ENCODE results near the gene TP73. TPM values are rescaled to one million over a fixed set of nuclear protein-coding genes. Genes with fewer than 3 reads are reported as not detected.
A peak's percentile ranks its signal among the peaks of the same experiment; 100 is the strongest.

The TP73 gene
- total RNA-seq, 1 donor from 2014 or later = 0.05 TPM

DNA sequence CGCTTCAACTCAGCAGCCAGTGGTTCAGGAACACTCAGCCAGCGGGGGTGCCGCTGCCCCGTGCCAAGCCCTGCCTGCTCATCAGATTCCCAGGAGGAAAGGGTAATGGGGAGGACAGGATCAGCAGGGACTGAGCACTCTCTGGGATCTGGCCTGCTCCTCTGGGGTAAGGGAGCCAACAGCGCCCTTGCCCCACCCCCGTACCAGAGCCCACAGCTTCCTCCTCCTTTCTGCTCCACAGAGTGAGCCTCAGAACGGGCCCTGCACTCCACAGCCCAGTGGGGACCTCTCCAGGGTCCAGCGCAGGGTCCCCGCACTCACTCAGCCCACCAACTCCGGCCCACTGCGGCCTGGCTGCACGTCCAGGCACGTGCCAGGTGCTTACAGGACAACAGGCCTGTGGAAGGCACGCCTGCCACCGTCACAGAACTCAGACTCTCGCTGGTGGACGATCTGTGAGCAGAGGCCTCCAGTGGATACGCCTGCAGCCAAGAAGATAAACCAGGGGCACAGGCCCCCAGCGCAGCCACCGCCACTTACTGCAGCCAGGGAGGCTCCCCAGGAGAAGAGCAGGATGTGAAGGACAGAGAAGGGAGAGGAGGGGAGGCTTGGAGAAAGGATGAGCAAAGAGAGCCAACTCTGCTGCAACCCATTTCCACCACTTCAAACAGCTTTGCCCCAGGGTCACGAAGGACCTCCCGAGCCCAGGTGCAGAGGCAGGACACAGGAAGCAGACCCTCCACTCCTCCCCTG is 43.1 kb upstream of the TP73 start:
- Mint-ChIP-seq H3K4me3 (ENCODE audit: unreplicated experiment) (no peak overlapping the region), H3K27ac (ENCODE audit: unreplicated experiment) (no peak overlapping the region), H3K9me3 (ENCODE audit: low read depth) (no peaks in the 10 kb centered on the region), H3K36me3 (ENCODE audit: low read depth) (no peaks in the 10 kb centered on the region), H3K27me3 (ENCODE audit: low read depth) (peaks cover 2% of the 10 kb centered on the region), H3K4me1 (ENCODE audit: low read depth) (peaks cover 26% of the 10 kb centered on the region)
- no peak for DNase-seq (ENCODE audit: low spot score)
- TF ChIP-seq, protein P1, sequence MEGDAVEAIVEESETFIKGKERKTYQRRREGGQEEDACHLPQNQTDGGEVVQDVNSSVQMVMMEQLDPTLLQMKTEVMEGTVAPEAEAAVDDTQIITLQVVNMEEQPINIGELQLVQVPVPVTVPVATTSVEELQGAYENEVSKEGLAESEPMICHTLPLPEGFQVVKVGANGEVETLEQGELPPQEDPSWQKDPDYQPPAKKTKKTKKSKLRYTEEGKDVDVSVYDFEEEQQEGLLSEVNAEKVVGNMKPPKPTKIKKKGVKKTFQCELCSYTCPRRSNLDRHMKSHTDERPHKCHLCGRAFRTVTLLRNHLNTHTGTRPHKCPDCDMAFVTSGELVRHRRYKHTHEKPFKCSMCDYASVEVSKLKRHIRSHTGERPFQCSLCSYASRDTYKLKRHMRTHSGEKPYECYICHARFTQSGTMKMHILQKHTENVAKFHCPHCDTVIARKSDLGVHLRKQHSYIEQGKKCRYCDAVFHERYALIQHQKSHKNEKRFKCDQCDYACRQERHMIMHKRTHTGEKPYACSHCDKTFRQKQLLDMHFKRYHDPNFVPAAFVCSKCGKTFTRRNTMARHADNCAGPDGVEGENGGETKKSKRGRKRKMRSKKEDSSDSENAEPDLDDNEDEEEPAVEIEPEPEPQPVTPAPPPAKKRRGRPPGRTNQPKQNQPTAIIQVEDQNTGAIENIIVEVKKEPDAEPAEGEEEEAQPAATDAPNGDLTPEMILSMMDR (IDR thresholded peaks at IDR 0.05) = no peak

DNA sequence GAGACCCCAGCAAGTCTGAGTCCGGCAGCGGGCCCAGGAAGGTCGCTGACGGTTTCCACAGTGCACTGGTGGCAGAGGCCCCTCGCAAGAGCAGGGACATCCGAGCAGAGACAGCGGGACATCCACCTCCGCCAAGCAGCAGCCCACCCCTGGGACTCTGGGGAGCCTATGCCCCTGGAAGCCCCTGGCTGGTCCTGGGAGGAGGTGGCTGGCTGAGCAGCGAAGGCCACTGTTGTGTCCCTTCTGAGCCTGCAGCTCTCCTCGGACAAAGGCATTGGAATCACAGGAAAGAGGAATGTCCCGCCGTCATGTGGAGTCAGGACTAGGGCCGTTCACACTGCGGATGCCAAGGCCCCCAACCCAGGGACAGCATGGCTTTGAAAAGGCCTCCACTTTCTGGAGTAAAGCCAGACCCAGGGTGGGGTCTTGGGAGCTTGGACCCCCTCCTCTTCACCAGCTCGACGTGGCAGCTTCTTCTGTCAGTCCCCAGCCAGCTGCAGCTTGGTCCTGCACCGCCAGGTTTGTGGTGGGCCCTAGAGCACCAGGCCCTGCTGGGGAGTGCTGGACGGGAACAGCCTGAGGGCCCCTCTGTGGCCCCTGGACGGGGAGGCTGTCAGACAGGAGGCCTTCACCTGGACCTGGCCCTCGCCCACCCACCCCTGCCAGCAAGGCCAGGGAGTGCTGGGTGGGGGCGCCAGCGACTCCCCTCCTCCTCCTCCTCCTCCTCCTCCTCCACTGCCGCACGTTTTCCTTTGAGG is 42.4 kb upstream of the TP73 start:
- Mint-ChIP-seq H3K27ac (ENCODE audit: unreplicated experiment) (no peak overlapping the region), H3K27me3 (ENCODE audit: low read depth) (peaks cover 2% of the 10 kb centered on the region), H3K36me3 (ENCODE audit: low read depth) (no peaks in the 10 kb centered on the region), H3K4me3 (ENCODE audit: unreplicated experiment) (peak overlapping the region; percentile 67), H3K9me3 (ENCODE audit: low read depth) (no peaks in the 10 kb centered on the region), H3K4me1 (ENCODE audit: low read depth) (peaks cover 26% of the 10 kb centered on the region)
- TF ChIP-seq, protein P1 (IDR thresholded peaks at IDR 0.05) = no peak
- DNase-seq (ENCODE audit: low spot score) = no peak

DNA sequence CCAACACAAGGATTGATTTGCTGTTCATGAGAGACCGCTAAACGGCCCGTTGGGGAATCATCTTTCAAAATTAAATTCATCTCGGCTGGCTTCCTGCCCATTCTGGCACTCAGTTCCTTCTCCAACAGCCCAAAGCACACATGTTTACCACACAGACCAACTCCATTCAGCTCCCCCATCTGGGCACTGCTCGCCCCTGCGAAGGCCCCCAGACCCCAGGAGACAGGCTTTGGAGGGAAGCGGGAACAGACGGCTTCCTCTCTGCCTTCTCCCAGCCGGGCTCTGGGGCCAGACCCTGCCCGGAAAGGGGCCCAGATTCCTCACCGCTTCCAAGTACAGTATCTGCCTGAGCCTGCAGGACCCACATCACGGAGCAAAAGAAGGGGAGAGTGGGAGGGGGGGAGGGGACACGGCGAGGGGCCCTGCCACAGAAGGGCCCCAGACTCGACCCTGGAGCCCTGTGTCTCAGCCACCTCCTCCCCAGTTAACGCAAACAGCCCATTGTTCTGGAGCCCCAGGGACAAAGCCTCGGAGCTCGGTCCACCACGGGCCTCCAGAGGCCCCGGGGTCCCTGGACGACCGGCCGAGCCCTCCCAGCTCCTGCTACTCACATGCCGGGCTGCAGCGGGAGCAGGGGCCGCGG is 41.7 kb upstream of the TP73 start:
- H3K4me3 Mint-ChIP-seq (ENCODE audit: unreplicated experiment) = peak overlapping the region; percentile 67
- H3K36me3 Mint-ChIP-seq (ENCODE audit: low read depth) = no peaks in the 10 kb centered on the region
- TF ChIP-seq, protein P1 (IDR thresholded peaks at IDR 0.05) = no peak
- DNase-seq (ENCODE audit: low spot score) = no peak
- H3K27ac Mint-ChIP-seq (ENCODE audit: unreplicated experiment) = no peak overlapping the region
- no peaks in the 10 kb centered on the region for H3K9me3 Mint-ChIP-seq (ENCODE audit: low read depth)
- peaks cover 28% of the 10 kb centered on the region for H3K4me1 Mint-ChIP-seq (ENCODE audit: low read depth)
- H3K27me3 Mint-ChIP-seq (ENCODE audit: low read depth) = peaks cover 2% of the 10 kb centered on the region

DNA sequence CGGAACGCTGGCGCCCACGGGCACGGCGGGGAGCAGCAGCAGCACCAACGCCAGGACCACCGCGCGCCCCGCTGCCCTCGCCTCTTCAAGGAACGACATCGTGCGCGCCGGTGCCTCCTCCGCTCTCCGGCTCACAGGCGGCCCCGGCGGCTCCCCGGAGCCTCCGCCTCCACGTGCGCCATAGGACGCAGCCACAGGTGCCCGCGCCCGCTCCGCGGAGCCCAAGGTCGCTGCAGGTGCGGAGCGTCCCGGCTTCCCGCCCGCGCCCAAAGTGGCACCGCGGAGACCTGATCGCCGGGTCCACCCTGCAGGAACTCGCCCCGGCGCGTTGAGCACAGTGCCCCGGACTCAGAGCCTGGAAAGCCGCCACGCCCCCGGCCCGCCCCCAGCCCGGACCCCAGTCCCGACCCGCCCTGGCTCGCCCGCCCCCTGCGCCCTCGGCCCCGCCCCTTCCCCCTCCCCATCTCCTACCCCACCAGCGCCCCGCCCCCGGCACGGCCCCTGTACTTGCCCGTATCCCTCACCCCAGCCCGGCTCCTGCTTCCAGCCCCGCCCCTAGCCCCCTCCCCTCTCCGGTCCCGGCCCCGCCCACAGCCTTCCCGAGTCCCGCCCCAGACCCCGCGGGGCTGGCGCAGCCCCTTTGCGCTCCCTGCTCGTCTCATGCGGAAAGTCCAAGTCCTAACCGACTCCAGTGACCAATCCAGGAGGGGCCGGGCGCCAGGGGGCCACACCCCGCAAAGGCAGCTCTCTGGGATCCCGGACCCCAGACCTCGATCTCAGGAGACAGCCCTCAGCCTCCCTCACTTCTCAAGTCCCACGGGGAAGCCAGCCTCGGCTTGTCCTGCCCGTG is 40.9 kb upstream of the TP73 start, which contains the start of gene MEGF6:
Gene MEGF6, minus strand, starts transcription at position 339 of the 850 bp plus-strand sequence. Its CDS starts 240 bp downstream, at position 99.
- Mint-ChIP-seq H3K36me3 (ENCODE audit: low read depth) (no peaks in the 10 kb centered on the region), H3K4me1 (ENCODE audit: low read depth) (peaks cover 28% of the 10 kb centered on the region), H3K27ac (ENCODE audit: unreplicated experiment) (no peak within 1 kb of the TSS), H3K4me3 (ENCODE audit: unreplicated experiment) (peak within 1 kb of the TSS; percentile 67), H3K27me3 (ENCODE audit: low read depth) (peaks cover 2% of the 10 kb centered on the region), H3K9me3 (ENCODE audit: low read depth) (no peaks in the 10 kb centered on the region)
- TF ChIP-seq, protein P1 (IDR thresholded peaks at IDR 0.05) = no peak
- DNase-seq (ENCODE audit: low spot score) = no peak
